ENCODE results near the gene BCL2. TPM values are rescaled to one million over a fixed set of nuclear protein-coding genes. Genes with fewer than 3 reads are reported as not detected.
"Not testable (repeated sequence)": the region's sequence is repeated elsewhere in the genome, so short reads cannot be mapped to it uniquely, and the experiment has no call there.

BCL2 gene
- total and polyA plus RNA-seq, 4 donors, result 2.6 to 25.4 (median 14.0) TPM

DNA sequence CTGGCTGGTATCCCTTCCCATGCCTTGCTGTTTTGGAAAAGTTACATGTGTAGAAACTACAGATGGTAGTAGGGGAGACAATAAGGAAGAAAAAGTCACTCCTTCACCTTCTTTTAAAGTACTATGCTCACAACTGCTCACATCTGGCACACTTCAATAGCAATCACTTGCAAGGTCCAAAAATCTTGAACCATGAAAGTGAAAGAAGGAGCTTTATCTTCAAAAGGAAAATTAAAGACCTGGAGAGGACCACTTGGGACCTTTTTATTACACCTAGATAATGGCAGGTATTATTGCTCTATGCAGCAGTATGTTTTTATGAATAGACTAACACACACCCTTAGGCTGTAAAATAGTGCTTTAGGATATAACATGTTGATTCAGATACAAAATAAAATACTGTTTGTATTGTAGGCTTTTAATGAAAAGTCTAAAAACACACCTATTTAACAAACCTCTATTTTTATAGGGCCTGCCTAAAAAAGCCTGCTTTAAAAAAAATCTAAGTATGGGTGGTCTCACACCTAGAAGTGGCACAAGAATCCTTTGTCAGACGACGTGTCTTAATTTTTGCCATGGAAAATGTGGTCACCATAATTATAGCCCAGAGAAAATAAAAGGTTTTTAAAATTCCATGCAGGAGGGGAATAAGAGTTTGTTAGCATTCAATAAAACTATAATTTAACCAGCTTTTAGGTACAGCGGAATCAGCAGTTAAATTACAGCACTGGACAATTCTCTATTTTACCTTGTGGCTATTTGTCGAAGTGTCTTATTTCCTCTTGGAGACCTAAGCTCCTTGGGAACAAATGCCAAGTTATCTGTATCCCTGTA, 124.0 kb downstream of the BCL2 start:
- no peaks in the 10 kb centered on the region for H3K36me3 ChIP-seq (ENCODE audit: control insufficient read depth in 1 of 2, insufficient read depth in 2 of 2, low read length in 1 of 2)
- no peak overlapping the region for H3K27ac ChIP-seq (ENCODE audit: low read depth in 1 of 2, low read length in 2 of 2)
- no peaks in the 10 kb centered on the region for H3K9me3 ChIP-seq (ENCODE audit: control insufficient read depth, low read length)
- no peaks in the 10 kb centered on the region for H3K27me3 ChIP-seq (ENCODE audit: control insufficient read depth in 1 of 2, insufficient read depth in 2 of 2, low read length in 1 of 2)
- ATAC-seq (ENCODE audit: low FRiP score) (no peak), DNase-seq (no peak)
- 92% methylated on average over 4 of the region's 4 CpGs for WGBS, 2 donors
- no peak overlapping the region for H3K4me3 ChIP-seq (ENCODE audit: low read length in 2 of 2)
- H3K4me1 ChIP-seq (ENCODE audit: control insufficient read depth in 1 of 2, insufficient read depth in 2 of 2, low read length in 2 of 2), result peaks cover 2 to 3% of the 10 kb centered on the region in 2 donors
- intact Hi-C loops (cut with DNase I), result no loop called here

DNA sequence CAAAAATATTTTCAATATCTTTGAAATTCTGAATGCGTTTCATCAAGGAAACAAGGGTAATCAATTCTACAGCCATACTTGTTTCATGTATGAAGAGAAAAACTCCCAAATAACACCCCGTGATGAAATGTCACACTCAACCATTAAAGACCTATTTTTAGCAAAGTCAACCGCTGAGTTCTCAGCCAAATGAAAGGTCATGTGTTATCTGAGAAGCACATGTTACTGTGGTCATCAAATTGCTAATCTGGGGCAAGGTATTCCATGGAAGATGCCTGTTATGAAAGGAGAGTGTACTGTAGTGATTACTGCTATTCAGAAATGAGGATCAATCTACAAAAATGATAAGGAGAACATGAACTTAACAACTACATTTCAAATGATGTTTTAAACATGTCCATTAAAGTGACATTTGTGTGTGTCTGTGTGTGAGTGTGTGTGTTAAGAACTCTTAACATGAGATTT, 126.7 kb downstream of the BCL2 start:
- DNase-seq (no peak), ATAC-seq (ENCODE audit: low FRiP score) (no peak)
- WGBS, 2 donors, result 48 to 49% methylated on average over 3 of the region's 3 CpGs
- no peaks in the 10 kb centered on the region for H3K36me3 ChIP-seq (ENCODE audit: control insufficient read depth in 1 of 2, insufficient read depth in 2 of 2, low read length in 1 of 2)
- intact Hi-C loops (cut with DNase I), result no loop called here
- H3K9me3 ChIP-seq (ENCODE audit: control insufficient read depth, low read length), result no peaks in the 10 kb centered on the region
- H3K27me3 ChIP-seq (ENCODE audit: control insufficient read depth in 1 of 2, insufficient read depth in 2 of 2, low read length in 1 of 2), result no peaks in the 10 kb centered on the region
- H3K4me1 ChIP-seq (ENCODE audit: control insufficient read depth in 1 of 2, insufficient read depth in 2 of 2, low read length in 2 of 2), result peaks cover 3% of the 10 kb centered on the region in 2 donors
- H3K27ac ChIP-seq (ENCODE audit: low read depth in 1 of 2, low read length in 2 of 2), result no peak overlapping the region
- no peak overlapping the region for H3K4me3 ChIP-seq (ENCODE audit: low read length in 2 of 2)

DNA sequence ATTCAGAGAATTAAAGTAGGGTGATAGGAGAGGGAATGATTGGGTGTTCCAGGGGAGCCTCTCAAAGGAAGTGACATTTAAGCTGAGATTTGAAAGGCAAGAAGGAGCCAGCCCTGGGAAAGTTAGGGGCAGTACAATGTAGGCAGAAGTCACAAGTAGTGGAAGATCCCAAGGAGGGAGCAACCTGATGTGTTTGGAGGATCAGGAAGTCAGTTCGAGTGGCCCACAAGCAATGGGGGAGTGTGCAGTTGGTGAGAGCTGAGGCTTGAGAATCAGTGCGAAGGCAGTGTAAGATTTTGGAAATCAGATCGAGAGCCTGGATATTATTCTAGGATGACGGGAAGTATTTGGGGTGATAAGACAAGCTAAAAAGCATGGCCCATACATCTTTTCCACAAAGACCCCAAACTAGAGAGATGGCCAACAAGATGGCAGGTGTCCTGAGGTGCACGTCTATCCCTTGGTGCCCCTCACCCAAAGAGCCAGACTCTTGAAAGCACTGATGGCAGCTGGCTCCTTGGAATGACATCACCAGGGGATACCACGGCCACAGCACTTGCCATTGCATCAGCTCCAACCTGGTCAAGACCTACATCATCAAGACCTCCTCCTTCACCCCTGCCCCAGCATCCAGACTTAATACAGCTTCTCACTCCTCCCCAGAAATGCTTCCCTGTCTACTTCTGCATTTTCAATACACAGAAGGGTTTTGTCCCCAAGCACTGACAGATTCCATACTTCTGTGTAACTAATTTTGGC, 127.3 kb downstream of the BCL2 start:
- ATAC-seq (ENCODE audit: low FRiP score), result no peak
- 87 to 92% methylated on average over 6 of the region's 6 CpGs for WGBS, 2 donors
- intact Hi-C loops (cut with DNase I), result no loop called here
- no peak overlapping the region for H3K27ac ChIP-seq (ENCODE audit: low read depth in 1 of 2, low read length in 2 of 2)
- H3K4me3 ChIP-seq (ENCODE audit: low read length in 2 of 2), result no peak overlapping the region
- peaks cover 3 to 9% of the 10 kb centered on the region in 2 donors for H3K4me1 ChIP-seq (ENCODE audit: control insufficient read depth in 1 of 2, insufficient read depth in 2 of 2, low read length in 2 of 2)
- H3K27me3 ChIP-seq (ENCODE audit: control insufficient read depth in 1 of 2, insufficient read depth in 2 of 2, low read length in 1 of 2), result no peaks in the 10 kb centered on the region
- no peaks in the 10 kb centered on the region for H3K36me3 ChIP-seq (ENCODE audit: control insufficient read depth in 1 of 2, insufficient read depth in 2 of 2, low read length in 1 of 2)
- DNase-seq, result no peak
- no peaks in the 10 kb centered on the region for H3K9me3 ChIP-seq (ENCODE audit: control insufficient read depth, low read length)

DNA sequence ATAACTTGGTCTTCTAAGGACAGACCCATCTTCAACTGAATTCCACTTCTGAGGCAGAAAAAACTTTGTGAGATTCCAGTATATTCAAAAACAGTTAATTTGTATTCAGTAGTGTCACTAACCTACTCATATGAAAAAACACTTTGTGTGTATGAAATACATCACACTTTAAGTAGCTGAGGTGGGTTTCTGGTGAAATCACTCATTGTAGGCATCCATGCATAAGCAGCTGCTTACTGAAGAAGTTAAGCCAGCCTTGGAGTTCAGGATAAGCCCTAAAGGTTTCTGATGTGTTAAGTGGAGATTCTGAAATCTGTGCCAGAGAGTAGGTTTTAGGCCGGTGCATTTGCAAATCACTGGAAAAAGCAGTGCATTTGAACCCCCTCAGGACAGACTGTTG, 128.2 kb downstream of the BCL2 start:
- no peaks in the 10 kb centered on the region for H3K36me3 ChIP-seq (ENCODE audit: control insufficient read depth in 1 of 2, insufficient read depth in 2 of 2, low read length in 1 of 2)
- H3K27ac ChIP-seq (ENCODE audit: low read depth in 1 of 2, low read length in 2 of 2), result no peak overlapping the region
- ATAC-seq (ENCODE audit: low FRiP score), result no peak
- 59 to 63% methylated on average over 1 of the region's 1 CpG for WGBS, 2 donors
- intact Hi-C loops (cut with DNase I), result no loop called here
- no peaks in the 10 kb centered on the region for H3K9me3 ChIP-seq (ENCODE audit: control insufficient read depth, low read length)
- peaks cover 3 to 9% of the 10 kb centered on the region in 2 donors for H3K4me1 ChIP-seq (ENCODE audit: control insufficient read depth in 1 of 2, insufficient read depth in 2 of 2, low read length in 2 of 2)
- no peak overlapping the region for H3K4me3 ChIP-seq (ENCODE audit: low read length in 2 of 2)
- no peak for DNase-seq
- no peaks in the 10 kb centered on the region for H3K27me3 ChIP-seq (ENCODE audit: control insufficient read depth in 1 of 2, insufficient read depth in 2 of 2, low read length in 1 of 2)

DNA sequence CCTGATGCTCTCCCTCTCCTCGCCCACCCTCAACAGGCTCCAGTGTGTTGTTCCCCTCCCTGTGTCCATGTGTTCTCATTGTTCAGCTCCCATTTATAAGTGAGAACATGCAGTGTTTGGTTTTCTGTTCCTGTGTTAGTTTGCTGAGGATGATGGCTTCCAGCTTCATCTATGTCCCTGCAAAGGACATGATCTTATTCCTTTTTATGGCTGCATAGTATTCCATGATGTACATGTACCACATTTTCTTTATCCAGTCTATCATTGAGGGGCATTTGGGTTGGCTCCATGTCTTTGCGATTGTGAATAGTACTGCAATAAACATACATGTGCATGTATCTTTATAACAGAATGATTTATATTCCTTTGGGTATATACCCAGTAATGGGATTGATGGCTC, 128.7 kb downstream of the BCL2 start:
- 92 to 97% methylated on average over 2 of the region's 2 CpGs for WGBS, 2 donors
- H3K9me3 ChIP-seq (ENCODE audit: control insufficient read depth, low read length); ATAC-seq (ENCODE audit: low FRiP score); DNase-seq; intact Hi-C loops (cut with DNase I); H3K4me3 ChIP-seq (ENCODE audit: low read length in 2 of 2); H3K36me3 ChIP-seq (ENCODE audit: control insufficient read depth in 1 of 2, insufficient read depth in 2 of 2, low read length in 1 of 2); H3K27me3 ChIP-seq (ENCODE audit: control insufficient read depth in 1 of 2, insufficient read depth in 2 of 2, low read length in 1 of 2); H3K27ac ChIP-seq (ENCODE audit: low read depth in 1 of 2, low read length in 2 of 2); H3K4me1 ChIP-seq (ENCODE audit: control insufficient read depth in 1 of 2, insufficient read depth in 2 of 2, low read length in 2 of 2): not testable (repeated sequence)

DNA sequence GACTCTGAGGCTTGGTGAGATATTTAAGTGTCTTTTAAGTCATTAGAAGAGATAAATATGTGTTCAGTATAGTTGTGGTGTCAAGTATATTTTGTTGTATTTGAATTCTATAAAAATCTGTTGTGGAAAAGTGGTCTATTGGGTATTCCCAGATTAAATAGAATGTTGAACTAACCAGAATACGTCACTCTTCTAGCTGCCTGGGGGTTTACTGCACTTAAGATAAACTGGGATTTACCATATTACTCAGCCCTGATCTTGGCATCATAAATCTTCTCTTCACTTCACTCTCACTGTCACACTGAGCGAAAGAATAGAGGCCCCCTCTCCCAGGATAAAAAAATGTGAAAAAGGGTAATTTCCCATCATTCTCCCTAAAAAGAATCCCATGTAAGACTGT, 129.8 kb downstream of the BCL2 start:
- Histone ChIP-seq H3K9me3 (ENCODE audit: control insufficient read depth, low read length) (no peaks in the 10 kb centered on the region), H3K4me1 (ENCODE audit: control insufficient read depth in 1 of 2, insufficient read depth in 2 of 2, low read length in 2 of 2) (peaks cover 3 to 9% of the 10 kb centered on the region in 2 donors), H3K27me3 (ENCODE audit: control insufficient read depth in 1 of 2, insufficient read depth in 2 of 2, low read length in 1 of 2) (no peaks in the 10 kb centered on the region), H3K36me3 (ENCODE audit: control insufficient read depth in 1 of 2, insufficient read depth in 2 of 2, low read length in 1 of 2) (no peaks in the 10 kb centered on the region), H3K4me3 (ENCODE audit: low read length in 2 of 2) (no peak overlapping the region), H3K27ac (ENCODE audit: low read depth in 1 of 2, low read length in 2 of 2) (no peak overlapping the region)
- intact Hi-C loops (cut with DNase I), result no loop called here
- 92% methylated on average over 2 of the region's 2 CpGs for WGBS, 2 donors
- DNase-seq, result no peak
- no peak for ATAC-seq (ENCODE audit: low FRiP score)

DNA sequence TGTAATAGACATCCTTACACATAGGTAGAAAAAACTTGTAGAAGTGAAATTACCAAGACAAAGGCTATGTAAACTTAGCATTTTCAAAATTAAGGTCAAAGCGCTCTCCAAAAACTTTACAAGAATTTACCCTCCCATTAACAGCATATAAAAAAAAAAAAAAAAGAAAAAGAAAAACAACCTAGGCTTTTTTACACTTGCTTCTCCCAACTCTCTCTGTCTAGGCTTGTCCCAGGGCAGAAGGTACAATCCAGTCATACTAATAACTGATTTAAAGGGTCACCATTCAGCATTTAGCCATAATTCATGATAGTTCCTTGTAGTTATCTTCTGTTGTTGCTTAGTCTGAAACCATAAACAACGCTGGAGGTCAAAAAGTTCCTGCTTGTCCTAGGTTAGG, 130.5 kb downstream of the BCL2 start:
- intact Hi-C loops (cut with DNase I), result no loop called here
- 94% methylated on average over 2 of the region's 2 CpGs for WGBS, 2 donors
- ATAC-seq (ENCODE audit: low FRiP score), result no peak

DNA sequence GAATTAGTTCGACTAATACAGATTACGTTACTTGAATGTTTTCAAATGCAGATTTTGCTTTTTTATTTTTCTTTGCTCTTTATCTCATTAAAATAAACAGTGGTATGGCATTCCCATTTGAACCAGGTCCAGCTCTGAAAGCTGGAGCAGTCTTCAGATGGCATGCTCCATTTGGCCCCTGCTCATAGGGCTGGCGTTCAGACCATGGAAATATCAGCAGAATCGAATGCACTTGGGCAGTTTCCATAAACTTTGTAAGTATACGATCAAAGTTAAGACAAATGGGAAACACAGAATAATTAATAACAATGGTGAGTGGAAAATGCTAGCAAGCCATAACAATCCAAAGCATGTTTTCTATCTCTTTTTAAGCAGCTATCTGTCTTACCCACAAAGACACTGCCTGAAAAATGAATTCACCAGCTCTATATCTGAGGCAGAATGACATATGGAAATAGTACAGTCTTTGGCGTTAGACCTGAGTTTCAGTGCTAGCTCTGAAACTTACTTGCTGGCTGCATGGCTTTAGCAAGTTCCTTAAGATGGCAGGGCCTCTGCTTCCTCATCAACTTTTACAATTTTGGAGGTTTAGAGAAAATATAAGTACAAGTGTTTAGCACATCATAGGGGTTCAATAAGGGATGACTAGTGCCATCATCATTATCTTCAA, 131.6 kb downstream of the BCL2 start:
- no peak overlapping the region for H3K4me3 ChIP-seq (ENCODE audit: low read length in 2 of 2)
- no peak for ATAC-seq (ENCODE audit: low FRiP score)
- WGBS, 2 donors, result 4 to 8% methylated on average over 6 of the region's 6 CpGs
- no peak for DNase-seq
- intact Hi-C loops (cut with DNase I), result no loop called here
- peaks cover 3 to 9% of the 10 kb centered on the region in 2 donors for H3K4me1 ChIP-seq (ENCODE audit: control insufficient read depth in 1 of 2, insufficient read depth in 2 of 2, low read length in 2 of 2)
- no peaks in the 10 kb centered on the region for H3K9me3 ChIP-seq (ENCODE audit: control insufficient read depth, low read length)
- no peak overlapping the region for H3K27ac ChIP-seq (ENCODE audit: low read depth in 1 of 2, low read length in 2 of 2)
- H3K36me3 ChIP-seq (ENCODE audit: control insufficient read depth in 1 of 2, insufficient read depth in 2 of 2, low read length in 1 of 2), result no peaks in the 10 kb centered on the region
- no peaks in the 10 kb centered on the region for H3K27me3 ChIP-seq (ENCODE audit: control insufficient read depth in 1 of 2, insufficient read depth in 2 of 2, low read length in 1 of 2)

More for the DNA sequence above, 130.5 kb downstream of the BCL2 start:
- peaks cover 3 to 9% of the 10 kb centered on the region in 2 donors for H3K4me1 ChIP-seq (ENCODE audit: control insufficient read depth in 1 of 2, insufficient read depth in 2 of 2, low read length in 2 of 2)
- DNase-seq, result no peak
- H3K27ac ChIP-seq (ENCODE audit: low read depth in 1 of 2, low read length in 2 of 2), result no peak overlapping the region
- no peak overlapping the region for H3K4me3 ChIP-seq (ENCODE audit: low read length in 2 of 2)
- no peaks in the 10 kb centered on the region for H3K9me3 ChIP-seq (ENCODE audit: control insufficient read depth, low read length)
- H3K36me3 ChIP-seq (ENCODE audit: control insufficient read depth in 1 of 2, insufficient read depth in 2 of 2, low read length in 1 of 2), result no peaks in the 10 kb centered on the region
- no peaks in the 10 kb centered on the region for H3K27me3 ChIP-seq (ENCODE audit: control insufficient read depth in 1 of 2, insufficient read depth in 2 of 2, low read length in 1 of 2)

Data from aorta (tissue), 5 donors.